Stomach smooth muscle (tissue), 2 donors: ENCODE results near the gene UST.

Experiments used
- H3K27ac ChIP-seq: one replicate; pipeline ENCODE4 v1.7.0; 2013; ENCODE audit warnings: mild to moderate bottlenecking, low read length, inconsistent platforms
- H3K27me3 ChIP-seq, 2 donors: one replicate each; pipeline ENCODE4 v1.7.0; 2013; ENCODE audit warnings: low read length in 2 of 2; ENCODE audit not compliant: insufficient read depth in 2 of 2, control insufficient read depth in 1 of 2
- H3K36me3 ChIP-seq, 2 donors: one replicate each; pipeline ENCODE4 v1.7.0; 2013; ENCODE audit warnings: low read length in 2 of 2; ENCODE audit not compliant: control insufficient read depth in 2 of 2, insufficient read depth in 2 of 2
- H3K4me1 ChIP-seq: one replicate; pipeline ENCODE4 v1.7.0; 2013; ENCODE audit warnings: low read length; ENCODE audit not compliant: control insufficient read depth, insufficient read depth
- H3K4me3 ChIP-seq, 2 donors: one replicate each; pipeline ENCODE4 v1.7.0; 2013; ENCODE audit warnings: low read length in 2 of 2
- H3K9ac ChIP-seq, 2 donors: one replicate each; pipeline ENCODE4 v1.7.0; 2013; ENCODE audit warnings: low read length in 2 of 2, mild to moderate bottlenecking in 1 of 2
- H3K9me3 ChIP-seq, 2 donors: one replicate each; pipeline ENCODE4 v1.7.0; 2013; ENCODE audit warnings: low read length in 2 of 2; ENCODE audit not compliant: control insufficient read depth in 2 of 2
- donor health status: healthy.
- donor health status: Pancreatic carcinoma.

Gene UST

GRCh38 chr6:149108038-149108748 lies 361.4 kb downstream of the UST start:
- no peaks in the 10 kb centered on the region for H3K4me1 ChIP-seq
- no peak overlapping the region for H3K4me3 ChIP-seq
- H3K36me3 ChIP-seq, result no peaks in the 10 kb centered on the region
- no peak overlapping the region for H3K9ac ChIP-seq
- H3K9me3 ChIP-seq, result peaks cover 0 to 2% of the 10 kb centered on the region in 2 donors
- no peaks in the 10 kb centered on the region for H3K27me3 ChIP-seq
- no peak overlapping the region for H3K27ac ChIP-seq

- Histone ChIP-seq H3K36me3 (no peaks in the 10 kb centered on the region), H3K9me3 (peaks cover 0 to 6% of the 10 kb centered on the region in 2 donors), H3K27ac (no peak overlapping the region)
These were observed 361.9 kb downstream of the UST start for GRCh38 chr6:149108749-149109100.

DNA sequence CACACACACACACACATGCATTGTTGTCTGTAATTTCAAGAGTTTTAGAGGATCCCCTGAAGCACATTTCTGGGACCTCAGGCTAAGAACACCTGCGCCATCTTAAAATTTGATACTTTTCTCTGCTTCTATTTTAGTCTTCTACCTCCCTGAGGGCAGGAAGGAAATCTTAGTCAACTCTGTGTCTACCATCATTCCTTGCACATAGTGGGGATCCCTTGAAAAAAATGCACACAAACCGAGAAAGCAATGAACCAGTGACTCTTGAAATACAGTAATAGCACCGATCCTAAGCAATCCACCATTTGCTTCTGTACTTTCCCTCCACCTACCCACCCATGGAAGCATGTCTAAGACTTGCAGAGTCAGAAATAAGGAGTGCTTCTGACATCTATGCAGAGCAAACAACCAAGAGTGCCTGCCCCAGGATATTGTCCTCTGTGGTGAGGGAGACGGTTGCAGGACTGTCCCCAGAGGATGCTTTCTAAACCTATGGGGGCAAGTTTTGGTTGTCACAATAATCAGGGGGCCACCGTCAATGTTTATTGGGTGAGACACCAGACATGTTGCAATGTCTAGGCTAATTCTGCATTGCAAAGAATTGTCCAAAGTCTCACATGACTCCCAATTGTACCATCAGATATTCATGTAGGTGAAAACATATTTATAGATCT lies 362.7 kb downstream of the UST start:
- Histone ChIP-seq H3K36me3 (no peaks in the 10 kb centered on the region), H3K4me3 (no peak overlapping the region), H3K27me3 (no peaks in the 10 kb centered on the region), H3K4me1 (peaks cover 3% of the 10 kb centered on the region), H3K27ac (no peak overlapping the region), H3K9me3 (peaks cover 0 to 6% of the 10 kb centered on the region in 2 donors), H3K9ac (no peak overlapping the region)

More at GRCh38 chr6:149108749-149109100, 361.9 kb downstream of the UST start:
- Histone ChIP-seq H3K4me3 (no peak overlapping the region), H3K4me1 (no peaks in the 10 kb centered on the region), H3K9ac (no peak overlapping the region), H3K27me3 (no peaks in the 10 kb centered on the region)

GRCh38 chr6:149111556-149112115 lies 364.8 kb downstream of the UST start:
- H3K9ac ChIP-seq, result no peak overlapping the region
- no peaks in the 10 kb centered on the region for H3K36me3 ChIP-seq
- peaks cover 9% of the 10 kb centered on the region for H3K4me1 ChIP-seq
- no peaks in the 10 kb centered on the region for H3K27me3 ChIP-seq
- peaks cover 0 to 6% of the 10 kb centered on the region in 2 donors for H3K9me3 ChIP-seq
- no peak overlapping the region for H3K27ac ChIP-seq
- no peak overlapping the region for H3K4me3 ChIP-seq

DNA sequence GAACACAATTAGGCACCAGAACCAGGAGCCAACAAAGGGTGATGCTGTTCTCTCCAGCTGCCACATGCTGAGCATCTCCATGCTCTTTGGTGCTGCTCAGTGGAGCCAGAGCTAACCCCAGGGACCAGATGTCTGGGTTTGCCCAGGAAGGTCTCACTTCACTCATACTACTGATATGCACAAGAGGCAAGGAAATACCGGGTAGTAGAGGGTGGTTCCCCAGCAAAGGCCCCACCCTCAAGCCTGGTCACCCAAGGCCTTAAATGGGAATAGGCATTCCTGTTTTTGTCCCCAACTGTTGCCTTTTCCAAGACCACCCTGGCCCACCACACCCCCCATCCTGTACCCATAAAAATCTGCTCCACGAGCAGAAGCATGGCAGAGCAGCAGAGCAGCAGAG lies 366.1 kb downstream of the UST start:
- no peak overlapping the region for H3K9ac ChIP-seq
- no peaks in the 10 kb centered on the region for H3K27me3 ChIP-seq
- H3K4me1 ChIP-seq, result peaks cover 17% of the 10 kb centered on the region
- H3K36me3 ChIP-seq, result no peaks in the 10 kb centered on the region
- no peak overlapping the region for H3K27ac ChIP-seq
- H3K4me3 ChIP-seq, result no peak overlapping the region
- peaks cover 0 to 6% of the 10 kb centered on the region in 2 donors for H3K9me3 ChIP-seq

DNA sequence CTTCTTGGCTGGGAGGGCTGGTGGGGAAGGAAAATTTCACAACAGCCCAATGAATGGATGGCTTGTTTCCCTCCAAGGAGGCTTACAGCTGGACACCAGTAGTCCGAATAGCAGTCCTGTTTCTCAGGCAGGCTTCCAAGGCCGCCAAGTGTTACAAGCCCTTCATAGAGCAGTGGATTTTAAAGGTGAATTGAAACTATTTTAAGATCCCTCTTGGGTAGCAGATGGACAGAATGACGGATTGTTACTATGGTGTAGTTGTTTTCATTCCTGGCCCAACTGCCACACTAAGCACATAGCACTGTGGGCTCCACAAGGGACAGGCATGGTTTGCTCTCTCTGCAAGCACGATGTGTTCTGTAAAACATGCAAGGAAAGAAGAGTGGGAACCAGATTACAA lies 367.3 kb downstream of the UST start:
- no peaks in the 10 kb centered on the region for H3K36me3 ChIP-seq
- peaks cover 17% of the 10 kb centered on the region for H3K4me1 ChIP-seq
- H3K9ac ChIP-seq, result no peak overlapping the region
- H3K27ac ChIP-seq, result no peak overlapping the region
- no peaks in the 10 kb centered on the region for H3K27me3 ChIP-seq
- peaks cover 0 to 6% of the 10 kb centered on the region in 2 donors for H3K9me3 ChIP-seq
- H3K4me3 ChIP-seq, result no peak overlapping the region

- no peaks in the 10 kb centered on the region for H3K36me3 ChIP-seq
- H3K4me1 ChIP-seq, result peaks cover 17% of the 10 kb centered on the region
- no peaks in the 10 kb centered on the region for H3K27me3 ChIP-seq
- H3K27ac ChIP-seq, result no peak overlapping the region
- no peak overlapping the region for H3K4me3 ChIP-seq
- no peaks in the 10 kb centered on the region for H3K9me3 ChIP-seq
- no peak overlapping the region for H3K9ac ChIP-seq
These were observed 372.2 kb downstream of the UST start for GRCh38 chr6:149118737-149119653.

GRCh38 chr6:149122850-149123821 lies 376.3 kb downstream of the UST start:
- Histone ChIP-seq H3K36me3 (no peaks in the 10 kb centered on the region), H3K4me1 (no peaks in the 10 kb centered on the region), H3K27ac (no peak overlapping the region), H3K27me3 (no peaks in the 10 kb centered on the region), H3K4me3 (no peak overlapping the region), H3K9me3 (no peaks in the 10 kb centered on the region), H3K9ac (no peak overlapping the region)

- Histone ChIP-seq H3K4me1 (peaks cover 4% of the 10 kb centered on the region), H3K9ac (no peak overlapping the region), H3K9me3 (no peaks in the 10 kb centered on the region), H3K36me3 (no peaks in the 10 kb centered on the region), H3K27ac (no peak overlapping the region), H3K27me3 (no peaks in the 10 kb centered on the region), H3K4me3 (no peak overlapping the region)
These were observed 378.5 kb downstream of the UST start for GRCh38 chr6:149125309-149125708.
